Mesendoderm (in vitro differentiated cells): ENCODE data around the gene BORCS8.

ENCODE experiments used
- DNase-seq: peaks from one replicate; pipeline ENCODE4 v3.0.0; 2013
- H2AK5ac ChIP-seq: 2 replicates; pipeline ENCODE4 v1.6.1; 2013; ENCODE audit warnings: low read length, inconsistent platforms
- H2BK120ac ChIP-seq: 2 replicates; pipeline ENCODE4 v1.6.1; 2013; ENCODE audit warnings: low read depth, mild to moderate bottlenecking, low read length, moderate library complexity, mixed read lengths
- H2BK15ac ChIP-seq: replicated peaks from 2 replicates; pipeline ENCODE4 v1.6.1; 2013; ENCODE audit warnings: low read depth, mild to moderate bottlenecking, moderate library complexity
- H2BK5ac ChIP-seq: 2 replicates; pipeline ENCODE4 v1.6.1; 2013; ENCODE audit warnings: low read length, inconsistent platforms
- H3K18ac ChIP-seq: 2 replicates; pipeline ENCODE4 v1.6.1; 2013; ENCODE audit warnings: mild to moderate bottlenecking, low read length, mixed read lengths
- H3K23ac ChIP-seq: one replicate; pipeline ENCODE4 v1.6.1; 2013; ENCODE audit warnings: low read length
- H3K27ac ChIP-seq: 2 replicates; pipeline ENCODE4 v1.5.1; 2013; ENCODE audit warnings: low read depth, mild to moderate bottlenecking, inconsistent platforms, low read length, moderate library complexity
- H3K27me3 ChIP-seq: 2 replicates; pipeline ENCODE4 v1.6.1; 2013; ENCODE audit warnings: low read length, control low read depth, mild to moderate bottlenecking, inconsistent platforms; ENCODE audit not compliant: insufficient read depth, poor library complexity
- H3K36me3 ChIP-seq: 2 replicates; pipeline ENCODE4 v1.6.1; 2013; ENCODE audit warnings: low read length, inconsistent platforms; ENCODE audit not compliant: control insufficient read depth, insufficient read depth
- H3K4ac ChIP-seq: one replicate; pipeline ENCODE4 v1.6.1; 2013; ENCODE audit warnings: low read depth, mild to moderate bottlenecking, low read length, moderate library complexity
- H3K4me1 ChIP-seq: 2 replicates; pipeline ENCODE4 v1.6.1; 2013; ENCODE audit warnings: low read depth, low read length, inconsistent platforms; ENCODE audit not compliant: control insufficient read depth
- H3K4me2 ChIP-seq: 2 replicates; pipeline ENCODE4 v1.6.1; 2013; ENCODE audit warnings: low read length
- H3K4me3 ChIP-seq: 2 replicates; pipeline ENCODE4 v1.5.1; 2013; ENCODE audit warnings: mild to moderate bottlenecking, low read length
- H3K56ac ChIP-seq: one replicate; pipeline ENCODE4 v1.6.1; 2013; ENCODE audit warnings: low read length
- H3K79me1 ChIP-seq: 2 replicates; pipeline ENCODE4 v1.6.1; 2013; ENCODE audit warnings: low read length, inconsistent platforms
- H3K79me2 ChIP-seq: 2 replicates; pipeline ENCODE4 v1.6.1; 2013; ENCODE audit warnings: mild to moderate bottlenecking, low read length; ENCODE audit not compliant: control insufficient read depth, insufficient read depth
- H3K9ac ChIP-seq: 2 replicates; pipeline ENCODE4 v1.6.1; 2013; ENCODE audit warnings: low read length, inconsistent platforms
- H4K5ac ChIP-seq: one replicate; pipeline ENCODE4 v1.6.1; 2013; ENCODE audit warnings: low read length
- H4K8ac ChIP-seq: one replicate; pipeline ENCODE4 v1.6.1; 2013; ENCODE audit warnings: low read depth, mild to moderate bottlenecking, control low read depth, low read length, moderate library complexity
- WGBS: extraction: QIAGEN DNeasy Blood & Tissue Kit; methylation state at CpG from one replicate; pipeline ENCODE4 v1.1.7; 2013; ENCODE audit warnings: low lambda C conversion rate, missing lambda C conversion rate; ENCODE audit not compliant: insufficient coverage; ENCODE audit errors: extremely low coverage; 5-methylcytosine and 5-hydroxymethylcytosine counted together

BORCS8 gene

DNA sequence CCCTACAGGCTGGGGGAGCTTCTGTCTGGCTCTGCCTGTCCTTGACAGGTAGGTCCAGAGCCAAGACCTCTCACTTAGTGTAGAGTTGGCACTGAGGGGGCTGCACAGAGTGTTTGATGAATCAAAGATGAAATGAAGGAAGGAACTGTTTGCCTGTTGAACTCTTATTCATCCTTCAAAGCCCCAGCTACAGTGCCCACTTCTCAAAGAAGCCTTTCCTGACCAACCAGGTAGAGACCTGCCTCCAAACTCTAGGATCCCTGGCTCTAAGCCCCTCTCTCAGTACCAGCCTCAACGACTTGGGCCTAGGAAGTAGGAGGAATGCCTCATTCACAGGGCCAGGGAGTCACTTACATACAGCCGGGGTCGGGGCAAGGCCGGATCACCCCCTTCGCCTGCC lies 44.6 kb downstream of the BORCS8 start:
- H3K4me3 ChIP-seq, result no peak overlapping the region
- no peaks in the 10 kb centered on the region for H3K79me1 ChIP-seq
- no peak overlapping the region for H4K8ac ChIP-seq
- no peak overlapping the region for H2BK120ac ChIP-seq
- no peak overlapping the region for H3K27ac ChIP-seq
- H2BK15ac ChIP-seq, result no peak overlapping the region
- DNase-seq, result no peak
- H2BK5ac ChIP-seq, result no peak overlapping the region
- no peak overlapping the region for H4K5ac ChIP-seq
- no peak overlapping the region for H3K4me2 ChIP-seq
- H3K9ac ChIP-seq, result no peak overlapping the region
- H3K4ac ChIP-seq, result no peak overlapping the region
- H3K36me3 ChIP-seq, result no peaks in the 10 kb centered on the region
- H3K23ac ChIP-seq, result no peak overlapping the region
- H3K56ac ChIP-seq, result no peak overlapping the region
- H3K79me2 ChIP-seq, result no peaks in the 10 kb centered on the region
- H3K4me1 ChIP-seq, result no peaks in the 10 kb centered on the region
- H3K27me3 ChIP-seq, result no peaks in the 10 kb centered on the region
- no CpG with 5 or more reads among the region's 5 CpGs for WGBS
- H3K18ac ChIP-seq, result no peak overlapping the region
- H2AK5ac ChIP-seq, result no peak overlapping the region

DNA sequence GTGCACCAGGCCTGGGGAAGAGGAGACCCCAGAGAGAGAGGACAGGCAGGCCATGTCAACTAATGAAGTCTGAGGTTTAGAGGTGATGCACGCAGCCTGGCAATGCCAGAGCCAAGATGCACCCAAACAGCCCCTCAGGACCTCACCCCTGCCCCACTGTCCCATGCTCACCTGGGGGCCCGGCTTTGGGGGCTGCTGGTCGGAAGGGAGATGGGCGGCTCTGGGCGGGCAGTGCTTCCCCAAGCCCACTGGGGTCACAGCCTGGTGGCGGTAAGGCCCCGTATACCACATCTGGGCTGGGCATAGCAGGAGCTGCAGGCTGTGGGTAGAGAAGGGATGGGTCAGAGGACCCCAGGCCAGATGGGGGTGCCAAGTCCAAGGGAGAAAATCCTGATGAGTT lies 45.1 kb downstream of the BORCS8 start:
- H3K79me1 ChIP-seq, result no peaks in the 10 kb centered on the region
- no peak overlapping the region for H3K4ac ChIP-seq
- no peak overlapping the region for H3K4me3 ChIP-seq
- no peak overlapping the region for H2BK15ac ChIP-seq
- H3K18ac ChIP-seq, result no peak overlapping the region
- H3K27ac ChIP-seq, result no peak overlapping the region
- no peak overlapping the region for H4K5ac ChIP-seq
- no peak overlapping the region for H4K8ac ChIP-seq
- no peak overlapping the region for H2AK5ac ChIP-seq
- no peaks in the 10 kb centered on the region for H3K36me3 ChIP-seq
- no peak for DNase-seq
- no peak overlapping the region for H3K9ac ChIP-seq
- H3K23ac ChIP-seq, result no peak overlapping the region
- no CpG with 5 or more reads among the region's 7 CpGs for WGBS
- H2BK5ac ChIP-seq, result no peak overlapping the region
- H3K4me1 ChIP-seq, result no peaks in the 10 kb centered on the region
- H3K56ac ChIP-seq, result no peak overlapping the region
- no peak overlapping the region for H2BK120ac ChIP-seq
- no peaks in the 10 kb centered on the region for H3K79me2 ChIP-seq
- H3K27me3 ChIP-seq, result no peaks in the 10 kb centered on the region
- H3K4me2 ChIP-seq, result no peak overlapping the region

DNA sequence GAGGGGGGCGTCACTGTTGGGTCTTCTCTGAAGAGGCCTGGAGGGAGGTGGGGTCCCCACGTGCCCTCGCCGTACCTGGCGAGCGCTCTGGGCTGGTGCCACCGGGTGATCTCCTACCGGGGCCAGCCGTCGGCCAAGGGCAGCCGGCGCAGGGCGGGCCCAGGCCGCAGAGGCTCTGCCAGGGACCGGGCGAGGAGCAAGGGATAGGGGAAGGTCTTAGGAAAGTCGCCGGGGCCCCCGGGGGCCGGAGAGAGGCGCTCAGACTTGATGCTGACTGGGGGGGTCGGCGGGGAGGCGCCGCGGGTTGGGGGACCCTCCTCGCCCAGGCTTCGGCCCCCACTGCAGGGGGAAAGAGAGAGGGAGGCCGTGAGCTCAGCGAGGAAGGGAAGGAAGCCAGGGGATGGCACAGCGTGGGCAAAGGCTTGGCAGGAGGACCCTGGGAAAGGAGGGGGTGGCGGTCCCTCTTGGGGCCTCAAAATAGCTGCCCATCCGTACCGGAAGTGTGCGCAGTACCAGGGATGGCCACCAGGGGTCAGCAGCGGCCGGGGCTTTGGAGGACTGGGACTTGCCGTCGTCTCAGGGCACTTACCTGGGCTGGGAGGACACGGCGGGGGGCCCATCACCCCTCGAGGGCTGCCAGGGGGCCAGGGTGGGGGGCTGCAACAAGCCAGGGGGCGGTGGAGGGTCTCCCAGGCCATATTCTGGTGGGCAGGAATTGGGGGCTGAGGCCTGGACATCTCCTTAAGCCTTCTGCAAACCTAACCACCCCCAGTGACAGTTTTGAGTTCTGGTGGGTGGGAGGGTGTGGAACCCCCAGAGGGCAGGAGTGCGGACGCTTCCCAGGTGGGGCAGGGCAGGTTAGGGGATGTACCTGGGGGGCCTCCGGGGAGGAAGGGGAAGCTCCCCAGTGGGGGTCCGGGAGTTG lies 46.0 kb downstream of the BORCS8 start:
- H4K8ac ChIP-seq, result no peak overlapping the region
- H3K79me2 ChIP-seq, result no peaks in the 10 kb centered on the region
- H3K4me1 ChIP-seq, result no peaks in the 10 kb centered on the region
- DNase-seq, result peak; percentile 72
- no CpG with 5 or more reads among the region's 47 CpGs for WGBS
- H3K4ac ChIP-seq, result peak overlapping the region; percentile 75
- H3K18ac ChIP-seq, result no peak overlapping the region
- no peaks in the 10 kb centered on the region for H3K79me1 ChIP-seq
- H2BK5ac ChIP-seq, result no peak overlapping the region
- H4K5ac ChIP-seq, result no peak overlapping the region
- H3K23ac ChIP-seq, result no peak overlapping the region
- H3K9ac ChIP-seq, result peak overlapping the region; percentile 44
- no peak overlapping the region for H3K27ac ChIP-seq
- no peak overlapping the region for H3K4me2 ChIP-seq
- H2BK15ac ChIP-seq, result no peak overlapping the region
- H3K36me3 ChIP-seq, result no peaks in the 10 kb centered on the region
- no peaks in the 10 kb centered on the region for H3K27me3 ChIP-seq
- H3K56ac ChIP-seq, result peak overlapping the region; percentile 56
- H2BK120ac ChIP-seq, result no peak overlapping the region
- no peak overlapping the region for H3K4me3 ChIP-seq
- H2AK5ac ChIP-seq, result no peak overlapping the region

DNA sequence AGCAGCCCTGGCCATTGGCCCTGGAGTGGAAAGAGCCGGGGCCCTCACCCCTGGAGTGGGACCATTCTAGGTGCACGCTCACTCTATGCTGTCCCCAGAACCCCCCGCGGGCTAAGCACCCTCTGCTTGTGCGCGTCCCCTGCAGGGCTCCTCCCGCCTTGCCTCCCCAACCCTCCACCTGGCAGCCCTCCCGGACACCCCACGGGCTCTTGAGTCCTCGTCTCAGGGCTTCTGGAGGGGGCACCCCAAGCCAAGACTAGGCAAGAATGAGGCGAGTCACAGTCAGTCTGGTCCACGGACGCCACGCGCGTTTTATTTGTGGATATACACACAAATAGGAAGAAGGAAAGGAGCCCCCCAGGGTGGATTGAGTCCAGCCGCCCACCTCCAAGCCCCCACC lies 46.7 kb downstream of the BORCS8 start:
- H3K9ac ChIP-seq, result no peak overlapping the region
- H2BK120ac ChIP-seq, result no peak overlapping the region
- no peak overlapping the region for H3K27ac ChIP-seq
- no peak overlapping the region for H3K4me3 ChIP-seq
- H3K56ac ChIP-seq, result no peak overlapping the region
- no peaks in the 10 kb centered on the region for H3K79me1 ChIP-seq
- H3K4me1 ChIP-seq, result no peaks in the 10 kb centered on the region
- no peaks in the 10 kb centered on the region for H3K27me3 ChIP-seq
- H3K4me2 ChIP-seq, result no peak overlapping the region
- no peak overlapping the region for H4K8ac ChIP-seq
- no peak overlapping the region for H4K5ac ChIP-seq
- no CpG with 5 or more reads among the region's 17 CpGs for WGBS
- no peak for DNase-seq
- no peak overlapping the region for H3K23ac ChIP-seq
- H3K4ac ChIP-seq, result no peak overlapping the region
- no peak overlapping the region for H2BK5ac ChIP-seq
- H3K36me3 ChIP-seq, result no peaks in the 10 kb centered on the region
- H3K18ac ChIP-seq, result no peak overlapping the region
- no peak overlapping the region for H2BK15ac ChIP-seq
- no peaks in the 10 kb centered on the region for H3K79me2 ChIP-seq
- H2AK5ac ChIP-seq, result no peak overlapping the region

DNA sequence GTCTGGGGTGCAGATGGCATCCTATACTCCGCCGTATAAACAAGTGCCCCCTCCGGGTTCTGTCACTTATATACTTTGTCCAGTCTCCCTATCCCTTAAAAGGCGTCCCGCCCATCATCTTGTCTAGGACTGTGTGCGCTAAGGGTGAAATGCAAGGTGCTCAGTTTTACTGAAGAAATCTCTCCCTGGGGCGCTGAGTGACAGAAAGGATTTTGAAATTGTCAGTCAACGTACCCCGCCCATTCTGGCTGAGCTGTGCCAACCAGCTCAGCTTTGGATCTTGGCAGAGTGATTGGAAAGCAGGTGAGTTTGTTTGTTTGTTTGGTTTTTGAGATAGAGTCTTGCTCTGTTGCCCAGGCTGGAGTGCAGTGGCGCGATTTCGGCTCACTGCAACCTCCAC lies 49.6 kb downstream of the BORCS8 start:
- H3K4me1 ChIP-seq, result no peaks in the 10 kb centered on the region
- no peak overlapping the region for H3K56ac ChIP-seq
- no peak overlapping the region for H4K5ac ChIP-seq
- H3K4ac ChIP-seq, result no peak overlapping the region
- no peak overlapping the region for H2BK15ac ChIP-seq
- H3K18ac ChIP-seq, result no peak overlapping the region
- H3K4me3 ChIP-seq, result no peak overlapping the region
- no peaks in the 10 kb centered on the region for H3K27me3 ChIP-seq
- H3K79me2 ChIP-seq, result no peaks in the 10 kb centered on the region
- no peaks in the 10 kb centered on the region for H3K36me3 ChIP-seq
- H3K27ac ChIP-seq, result no peak overlapping the region
- no peak overlapping the region for H3K9ac ChIP-seq
- H4K8ac ChIP-seq, result no peak overlapping the region
- H2BK120ac ChIP-seq, result no peak overlapping the region
- H2BK5ac ChIP-seq, result no peak overlapping the region
- no peak overlapping the region for H2AK5ac ChIP-seq
- H3K23ac ChIP-seq, result no peak overlapping the region
- no peak overlapping the region for H3K4me2 ChIP-seq
- no peaks in the 10 kb centered on the region for H3K79me1 ChIP-seq
- DNase-seq, result no peak
- WGBS, result no CpG with 5 or more reads among the region's 12 CpGs

DNA sequence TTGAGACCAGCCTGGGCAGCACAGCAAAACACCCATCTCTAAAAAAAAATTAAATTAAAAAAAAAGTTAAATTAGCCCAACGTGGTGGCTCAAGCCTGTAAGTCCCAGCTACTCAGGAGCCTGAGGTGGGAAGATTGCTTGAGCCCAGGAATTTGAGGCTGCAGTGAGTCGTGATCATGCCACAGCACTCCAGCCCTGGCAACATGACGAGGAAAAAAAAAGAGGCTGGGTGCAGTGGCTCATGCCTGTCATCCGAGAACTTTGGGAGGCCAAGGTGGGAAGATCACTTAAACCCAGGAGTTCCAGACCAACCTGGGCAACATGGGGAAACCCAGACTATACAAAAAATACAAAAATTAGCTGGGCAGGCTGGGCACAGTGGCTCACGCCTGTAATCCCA lies 51.5 kb downstream of the BORCS8 start:
- no peaks in the 10 kb centered on the region for H3K79me2 ChIP-seq
- H3K27ac ChIP-seq, result no peak overlapping the region
- no peaks in the 10 kb centered on the region for H3K27me3 ChIP-seq
- DNase-seq, result peak; percentile 26
- H3K9ac ChIP-seq, result no peak overlapping the region
- H3K18ac ChIP-seq, result no peak overlapping the region
- no peak overlapping the region for H3K4ac ChIP-seq
- no peak overlapping the region for H3K56ac ChIP-seq
- WGBS, result no CpG with 5 or more reads among the region's 5 CpGs
- no peak overlapping the region for H3K4me2 ChIP-seq
- H3K36me3 ChIP-seq, result no peaks in the 10 kb centered on the region
- H2BK15ac ChIP-seq, result no peak overlapping the region
- no peak overlapping the region for H2BK5ac ChIP-seq
- no peak overlapping the region for H3K4me3 ChIP-seq
- no peak overlapping the region for H3K23ac ChIP-seq
- H4K8ac ChIP-seq, result no peak overlapping the region
- H2BK120ac ChIP-seq, result no peak overlapping the region
- no peaks in the 10 kb centered on the region for H3K4me1 ChIP-seq
- H4K5ac ChIP-seq, result no peak overlapping the region
- H2AK5ac ChIP-seq, result no peak overlapping the region
- no peaks in the 10 kb centered on the region for H3K79me1 ChIP-seq
